HFFc6 (cell line): ENCODE measurements around the gene ZMYM4. TPM values are rescaled to one million over a fixed set of nuclear protein-coding genes. Genes with fewer than 3 reads are reported as not detected.

Source experiments
- DNase-seq: peaks from one replicate; pipeline ENCODE4 v3.0.0-alpha.2; 2018
- H3K27ac Mint-ChIP-seq: 2 replicates; pipeline ENCODE4 v1.8.0; 2020; ENCODE audit warnings: mild to moderate bottlenecking, mixed read lengths
- H3K27me3 Mint-ChIP-seq: 2 replicates; pipeline ENCODE4 v1.8.0; 2021; ENCODE audit warnings: mild to moderate bottlenecking, moderate library complexity, mixed read lengths; ENCODE audit not compliant: insufficient read depth
- H3K36me3 Mint-ChIP-seq: 2 replicates; pipeline ENCODE4 v1.8.0; 2021; ENCODE audit warnings: low read depth, mixed read lengths
- H3K4me1 Mint-ChIP-seq: 2 replicates; pipeline ENCODE4 v1.8.0; 2020; ENCODE audit warnings: low read depth, mixed read lengths
- H3K4me3 Mint-ChIP-seq: 2 replicates; pipeline ENCODE4 v1.8.0; 2020; ENCODE audit warnings: mild to moderate bottlenecking, moderate library complexity, mixed read lengths
- H3K9me3 Mint-ChIP-seq: 2 replicates; pipeline ENCODE4 v1.8.0; 2020; ENCODE audit warnings: mild to moderate bottlenecking, mixed read lengths
- total RNA-seq, 6 experiments: library from RNA; stranded (reverse); fragmentation: NEBNext Ultra II Directional; extraction: Animal tissue kit (Norgen Biotek cat#: 25700); gene quantifications; 2 replicates in 1 of 6; 3 replicates in 5 of 6; pipeline ENCODE4 v1.2.3, GENCODE V29; 2021
- TF ChIP-seq, protein P1 (sequence below): fragments of 200-600 bp; sonication (generic); IDR thresholded peaks from 2 replicates; pipeline ENCODE4 v1.5.0; 2021; ENCODE audit warnings: antibody characterized with exemption, mild to moderate bottlenecking

ZMYM4 gene
- total RNA-seq, 6 experiments from 2014 or later, result 49.8 to 58.0 (median 52.5) TPM

DNA sequence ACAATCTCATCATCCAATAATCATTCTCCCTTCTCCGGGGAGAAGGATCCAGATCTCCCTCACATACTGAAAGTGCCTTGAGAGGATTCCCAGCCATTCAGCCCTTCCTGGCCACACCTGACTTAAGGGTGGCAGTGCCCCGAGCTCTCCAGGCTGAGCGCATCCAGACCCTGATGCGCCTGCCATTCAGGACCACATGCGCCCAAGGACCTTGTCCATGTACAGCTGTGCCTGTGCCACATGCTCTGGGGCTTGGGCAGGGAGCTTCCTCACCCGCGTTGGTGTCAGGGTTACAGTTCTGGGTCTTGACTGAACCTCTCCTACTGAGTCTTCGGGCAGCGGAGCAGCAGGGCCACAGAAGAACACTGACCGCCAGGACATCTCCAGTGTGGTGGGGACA, 167.6 kb downstream of the ZMYM4 start:
- no peak for DNase-seq
- Mint-ChIP-seq H3K9me3 (no peaks in the 10 kb centered on the region), H3K4me3 (no peak overlapping the region), H3K27me3 (peaks cover 8% of the 10 kb centered on the region), H3K4me1 (no peaks in the 10 kb centered on the region), H3K36me3 (peaks cover 11% of the 10 kb centered on the region), H3K27ac (no peak overlapping the region)
- TF ChIP-seq, protein P1, sequence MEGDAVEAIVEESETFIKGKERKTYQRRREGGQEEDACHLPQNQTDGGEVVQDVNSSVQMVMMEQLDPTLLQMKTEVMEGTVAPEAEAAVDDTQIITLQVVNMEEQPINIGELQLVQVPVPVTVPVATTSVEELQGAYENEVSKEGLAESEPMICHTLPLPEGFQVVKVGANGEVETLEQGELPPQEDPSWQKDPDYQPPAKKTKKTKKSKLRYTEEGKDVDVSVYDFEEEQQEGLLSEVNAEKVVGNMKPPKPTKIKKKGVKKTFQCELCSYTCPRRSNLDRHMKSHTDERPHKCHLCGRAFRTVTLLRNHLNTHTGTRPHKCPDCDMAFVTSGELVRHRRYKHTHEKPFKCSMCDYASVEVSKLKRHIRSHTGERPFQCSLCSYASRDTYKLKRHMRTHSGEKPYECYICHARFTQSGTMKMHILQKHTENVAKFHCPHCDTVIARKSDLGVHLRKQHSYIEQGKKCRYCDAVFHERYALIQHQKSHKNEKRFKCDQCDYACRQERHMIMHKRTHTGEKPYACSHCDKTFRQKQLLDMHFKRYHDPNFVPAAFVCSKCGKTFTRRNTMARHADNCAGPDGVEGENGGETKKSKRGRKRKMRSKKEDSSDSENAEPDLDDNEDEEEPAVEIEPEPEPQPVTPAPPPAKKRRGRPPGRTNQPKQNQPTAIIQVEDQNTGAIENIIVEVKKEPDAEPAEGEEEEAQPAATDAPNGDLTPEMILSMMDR, result no peak

DNA sequence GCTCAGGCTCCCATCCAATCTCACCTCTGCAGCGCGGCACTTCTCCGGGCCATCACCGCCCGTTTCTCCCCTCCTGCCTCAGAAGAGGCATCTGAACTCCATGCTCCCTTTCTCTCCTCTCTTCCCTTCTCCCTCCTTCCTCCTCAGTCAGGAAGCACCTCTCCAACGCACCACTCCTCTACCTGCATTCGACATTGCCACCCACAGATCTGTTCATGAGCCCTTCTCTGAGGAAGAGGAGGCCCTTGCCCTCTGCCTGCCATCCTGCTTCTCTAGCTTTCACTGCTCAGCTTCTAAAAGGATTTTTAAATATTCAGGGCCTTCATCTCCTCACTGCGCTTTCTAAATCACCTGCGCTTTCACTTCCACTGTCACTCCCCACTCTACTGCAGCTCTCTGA, 168.7 kb downstream of the ZMYM4 start:
- Mint-ChIP-seq H3K27ac (no peak overlapping the region; the same call in 1 of the 2 replicates), H3K27me3 (peaks cover 8% of the 10 kb centered on the region), H3K4me3 (no peak overlapping the region), H3K36me3 (peaks cover 7% of the 10 kb centered on the region), H3K4me1 (no peaks in the 10 kb centered on the region), H3K9me3 (no peaks in the 10 kb centered on the region)
- TF ChIP-seq, protein P1, result no peak
- no peak for DNase-seq

DNA sequence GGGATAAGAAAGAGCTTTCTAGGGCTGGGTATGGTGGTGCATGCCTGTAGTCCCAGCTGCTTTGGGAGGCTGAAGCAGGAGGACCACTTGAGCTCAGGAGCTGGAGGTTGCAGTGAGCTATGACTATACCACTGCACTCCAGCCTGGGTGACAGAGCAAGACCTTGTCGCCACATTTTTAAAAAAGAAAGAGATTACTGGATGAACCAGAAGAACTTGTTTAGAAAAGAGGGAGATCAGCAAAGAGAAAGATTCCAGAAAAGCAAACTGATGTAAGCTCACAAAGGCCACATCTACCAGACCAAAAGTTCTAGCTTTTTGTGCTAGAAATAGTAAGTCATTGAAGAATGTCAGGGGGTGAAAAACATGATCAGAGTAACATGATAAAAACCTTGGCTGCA, 171.1 kb downstream of the ZMYM4 start:
- DNase-seq, result no peak
- no peak overlapping the region for H3K27ac Mint-ChIP-seq
- TF ChIP-seq, protein P1, result no peak
- H3K4me1 Mint-ChIP-seq, result no peaks in the 10 kb centered on the region
- peaks cover 7% of the 10 kb centered on the region for H3K36me3 Mint-ChIP-seq
- H3K27me3 Mint-ChIP-seq, result peaks cover 8% of the 10 kb centered on the region
- no peak overlapping the region for H3K4me3 Mint-ChIP-seq
- no peaks in the 10 kb centered on the region for H3K9me3 Mint-ChIP-seq

DNA sequence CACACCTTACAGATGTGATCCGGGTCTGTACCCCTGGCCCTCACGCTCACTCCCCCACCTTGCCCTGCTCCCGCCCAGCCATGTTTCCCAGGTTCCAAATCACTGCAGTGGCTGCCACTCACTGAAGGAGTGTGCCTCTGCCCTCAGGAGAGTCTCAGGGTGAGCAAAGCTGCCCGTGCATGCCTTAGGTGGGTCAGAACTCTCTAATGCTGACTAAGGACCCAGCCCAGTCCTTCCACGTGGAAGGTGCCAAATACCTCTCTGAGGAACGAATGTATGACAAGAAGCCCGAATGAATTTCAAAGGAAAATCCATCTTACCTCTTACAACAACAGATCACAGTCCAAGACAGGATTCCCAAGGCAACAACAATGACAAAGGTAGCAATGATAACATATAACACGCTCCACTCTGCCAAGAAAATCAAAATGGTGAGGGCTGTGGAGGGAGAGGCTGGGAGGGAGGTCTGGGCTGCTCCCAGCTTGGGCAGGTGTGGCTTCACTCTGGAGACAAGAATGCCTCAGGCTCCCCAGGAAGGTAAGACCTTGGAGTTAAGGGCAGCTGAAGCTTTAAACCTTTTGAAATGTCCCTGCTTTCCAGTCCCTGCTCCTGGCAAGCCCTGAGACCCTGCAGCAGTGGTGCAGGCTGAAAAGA, 173.5 kb downstream of the ZMYM4 start:
- no peak overlapping the region for H3K4me3 Mint-ChIP-seq
- H3K27ac Mint-ChIP-seq, result no peak overlapping the region
- TF ChIP-seq, protein P1, result no peak
- peaks cover 7% of the 10 kb centered on the region for H3K36me3 Mint-ChIP-seq
- no peaks in the 10 kb centered on the region for H3K4me1 Mint-ChIP-seq
- no peaks in the 10 kb centered on the region for H3K9me3 Mint-ChIP-seq
- DNase-seq, result no peak
- peaks cover 5% of the 10 kb centered on the region for H3K27me3 Mint-ChIP-seq

DNA sequence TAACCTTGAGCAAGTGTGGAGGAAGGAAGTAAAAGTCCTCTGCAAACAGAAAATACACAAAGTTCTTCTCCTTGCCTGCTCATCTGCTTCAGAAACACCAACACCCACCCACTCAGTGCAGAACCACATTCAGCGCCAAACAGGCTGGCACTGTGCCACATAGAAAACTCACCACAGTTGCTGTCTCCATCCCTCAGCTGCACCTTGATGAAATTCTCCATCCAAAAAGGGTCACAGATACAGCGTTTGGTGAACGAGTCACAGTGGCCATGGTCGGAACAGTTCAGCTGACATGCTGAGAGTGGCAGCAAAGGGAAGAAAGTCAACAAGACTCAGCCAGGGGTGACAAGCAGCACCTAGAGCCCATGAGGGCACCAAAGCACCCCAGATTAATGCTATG, 174.2 kb downstream of the ZMYM4 start:
- DNase-seq, result no peak
- no peak overlapping the region for H3K4me3 Mint-ChIP-seq
- H3K27me3 Mint-ChIP-seq, result peaks cover 2% of the 10 kb centered on the region
- peaks cover 6% of the 10 kb centered on the region for H3K4me1 Mint-ChIP-seq
- TF ChIP-seq, protein P1, result no peak
- H3K27ac Mint-ChIP-seq, result no peak overlapping the region
- H3K9me3 Mint-ChIP-seq, result no peaks in the 10 kb centered on the region
- peaks cover 13% of the 10 kb centered on the region for H3K36me3 Mint-ChIP-seq
